Measurements from ENCODE around the gene TYW1B.
"Not testable (repeated sequence)": the region's sequence is repeated elsewhere in the genome, so short reads cannot be mapped to it uniquely, and the experiment has no call there.

Gene TYW1B, protein sequence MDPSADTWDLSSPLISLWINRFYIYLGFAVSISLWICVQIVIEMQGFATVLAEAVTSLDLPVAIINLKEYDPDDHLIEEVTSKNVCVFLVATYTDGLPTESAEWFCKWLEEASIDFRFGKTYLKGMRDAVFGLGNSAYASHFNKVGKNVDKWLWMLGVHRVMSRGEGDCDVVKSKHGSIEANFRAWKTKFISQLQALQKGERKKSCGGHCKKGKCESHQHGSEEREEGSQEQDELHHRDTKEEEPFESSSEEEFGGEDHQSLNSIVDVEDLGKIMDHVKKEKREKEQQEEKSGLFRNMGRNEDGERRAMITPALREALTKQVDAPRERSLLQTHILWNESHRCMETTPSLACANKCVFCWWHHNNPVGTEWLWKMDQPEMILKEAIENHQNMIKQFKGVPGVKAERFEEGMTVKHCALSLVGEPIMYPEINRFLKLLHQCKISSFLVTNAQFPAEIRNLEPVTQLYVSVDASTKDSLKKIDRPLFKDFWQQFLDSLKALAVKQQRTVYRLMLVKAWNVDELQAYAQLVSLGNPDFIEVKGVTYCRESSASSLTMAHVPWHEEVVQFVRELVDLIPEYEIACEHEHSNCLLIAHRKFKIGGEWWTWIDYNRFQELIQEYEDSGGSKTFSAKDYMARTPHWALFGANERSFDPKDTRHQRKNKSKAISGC
- long read RNA-seq, transcript TYW1B-203 (14 exons, 3,113 nt): major isoform, 19 of 28 reads
- long read RNA-seq, partial matches to known transcripts: 3 of 28 reads
- long read RNA-seq, other reads (novel, unspliced or antisense): 6 of 28 reads

DNA sequence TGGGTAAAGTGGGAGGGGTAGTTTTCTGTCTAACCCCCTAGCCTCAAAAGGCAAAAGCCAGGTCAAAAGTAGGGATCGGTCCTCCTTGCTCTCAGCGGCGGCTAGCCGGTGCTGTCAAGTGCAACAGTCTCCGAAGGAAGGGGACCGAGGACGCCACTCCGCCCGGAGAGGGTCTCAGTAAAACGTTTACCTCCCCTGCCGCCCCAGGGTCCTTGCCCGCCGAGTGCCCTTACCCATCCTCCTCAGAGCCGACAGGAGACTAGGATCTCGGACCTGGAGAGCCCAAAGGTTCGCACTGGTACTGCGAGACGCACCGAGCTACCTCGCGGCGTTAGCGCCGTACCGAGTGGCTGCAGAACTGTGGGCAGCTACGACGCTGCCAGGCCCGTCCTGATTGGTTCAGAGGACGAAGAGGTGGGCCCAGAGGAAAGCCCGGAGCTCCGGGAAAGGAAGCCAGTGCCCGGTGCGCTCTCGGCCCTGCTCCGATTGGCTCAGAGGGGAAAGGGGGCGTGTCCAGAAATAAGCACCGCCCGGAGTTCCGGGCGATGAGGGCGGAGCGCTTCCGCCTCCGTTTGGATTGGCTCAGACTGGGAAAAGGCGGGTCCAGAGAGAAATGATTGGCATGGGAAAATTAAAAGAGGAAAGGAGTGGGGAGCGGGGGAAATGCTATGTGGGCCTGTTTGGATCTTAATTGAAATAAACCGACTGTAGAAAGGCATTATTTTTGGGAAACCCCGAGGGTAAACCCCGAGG, at the start of gene TYW1B:
Gene TYW1B, minus strand, starts transcription at position 362 of the 753 bp plus-strand sequence. Its CDS starts 125 bp downstream, at position 237.
- H3K27ac ChIP-seq (replicated peaks): peak within 1 kb of the TSS; percentile 80
- H3K4me3 ChIP-seq (replicated peaks; ENCODE audit: insufficient read depth, low read length): peak within 1 kb of the TSS; percentile 75
- DNase-seq (ENCODE audit: low read depth in 1 of 2, low spot score in 1 of 2): peak; percentile 90 to 99
- peak; percentile 73; the same call in 1 of the 2 replicates for TF ChIP-seq POLR2AphosphoS5 (IDR thresholded peaks at IDR 0.05; ENCODE audit: low read depth)
- TF ChIP-seq, protein P1, sequence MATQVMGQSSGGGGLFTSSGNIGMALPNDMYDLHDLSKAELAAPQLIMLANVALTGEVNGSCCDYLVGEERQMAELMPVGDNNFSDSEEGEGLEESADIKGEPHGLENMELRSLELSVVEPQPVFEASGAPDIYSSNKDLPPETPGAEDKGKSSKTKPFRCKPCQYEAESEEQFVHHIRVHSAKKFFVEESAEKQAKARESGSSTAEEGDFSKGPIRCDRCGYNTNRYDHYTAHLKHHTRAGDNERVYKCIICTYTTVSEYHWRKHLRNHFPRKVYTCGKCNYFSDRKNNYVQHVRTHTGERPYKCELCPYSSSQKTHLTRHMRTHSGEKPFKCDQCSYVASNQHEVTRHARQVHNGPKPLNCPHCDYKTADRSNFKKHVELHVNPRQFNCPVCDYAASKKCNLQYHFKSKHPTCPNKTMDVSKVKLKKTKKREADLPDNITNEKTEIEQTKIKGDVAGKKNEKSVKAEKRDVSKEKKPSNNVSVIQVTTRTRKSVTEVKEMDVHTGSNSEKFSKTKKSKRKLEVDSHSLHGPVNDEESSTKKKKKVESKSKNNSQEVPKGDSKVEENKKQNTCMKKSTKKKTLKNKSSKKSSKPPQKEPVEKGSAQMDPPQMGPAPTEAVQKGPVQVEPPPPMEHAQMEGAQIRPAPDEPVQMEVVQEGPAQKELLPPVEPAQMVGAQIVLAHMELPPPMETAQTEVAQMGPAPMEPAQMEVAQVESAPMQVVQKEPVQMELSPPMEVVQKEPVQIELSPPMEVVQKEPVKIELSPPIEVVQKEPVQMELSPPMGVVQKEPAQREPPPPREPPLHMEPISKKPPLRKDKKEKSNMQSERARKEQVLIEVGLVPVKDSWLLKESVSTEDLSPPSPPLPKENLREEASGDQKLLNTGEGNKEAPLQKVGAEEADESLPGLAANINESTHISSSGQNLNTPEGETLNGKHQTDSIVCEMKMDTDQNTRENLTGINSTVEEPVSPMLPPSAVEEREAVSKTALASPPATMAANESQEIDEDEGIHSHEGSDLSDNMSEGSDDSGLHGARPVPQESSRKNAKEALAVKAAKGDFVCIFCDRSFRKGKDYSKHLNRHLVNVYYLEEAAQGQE (IDR thresholded peaks at IDR 0.05; ENCODE audit: insufficient replicate concordance, low read depth): peak; percentile 25
- peak; percentile 80 for TF ChIP-seq GABPA (IDR thresholded peaks at IDR 0.05; ENCODE audit: low read depth)
- TF ChIP-seq SPI1 (IDR thresholded peaks at IDR 0.05; ENCODE audit: borderline replicate concordance, low read depth): peak; percentile 46; the same call in 1 of the 2 replicates
- not testable (repeated sequence) for H3K27me3 ChIP-seq (ENCODE audit: insufficient read depth, poor library complexity, severe bottlenecking)

DNA sequence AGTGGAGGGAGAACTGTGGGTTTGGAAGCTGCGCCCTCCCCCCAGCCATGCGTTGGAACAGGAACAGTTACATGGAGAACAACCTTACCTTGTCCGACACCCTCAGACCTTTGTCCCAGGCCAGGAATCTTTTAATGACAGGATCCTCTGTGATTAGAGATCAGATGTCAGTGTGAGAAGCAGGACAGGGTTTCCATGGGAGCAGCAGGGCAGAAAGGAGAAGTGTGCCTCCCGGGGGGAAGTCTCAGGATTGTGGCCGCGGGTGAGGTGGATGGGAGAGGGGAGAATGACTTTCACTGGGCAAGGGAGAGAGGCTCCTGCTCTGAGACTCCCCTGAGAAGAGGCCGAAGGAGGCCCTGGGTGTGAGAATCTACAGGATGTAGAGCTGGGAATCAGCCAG, 39.6 kb upstream of the TYW1B start:
- peak in 1 of 2 experiments; percentile 19 for DNase-seq (ENCODE audit: low read depth in 1 of 2, low spot score in 1 of 2)
- H3K4me3 ChIP-seq (replicated peaks; ENCODE audit: insufficient read depth, low read length); H3K27ac ChIP-seq (replicated peaks); H3K27me3 ChIP-seq (ENCODE audit: insufficient read depth, poor library complexity, severe bottlenecking): not testable (repeated sequence)
- TF ChIP-seq SPI1 (IDR thresholded peaks at IDR 0.05; ENCODE audit: borderline replicate concordance, low read depth): peak; percentile 67; the same call in 1 of the 2 replicates

DNA sequence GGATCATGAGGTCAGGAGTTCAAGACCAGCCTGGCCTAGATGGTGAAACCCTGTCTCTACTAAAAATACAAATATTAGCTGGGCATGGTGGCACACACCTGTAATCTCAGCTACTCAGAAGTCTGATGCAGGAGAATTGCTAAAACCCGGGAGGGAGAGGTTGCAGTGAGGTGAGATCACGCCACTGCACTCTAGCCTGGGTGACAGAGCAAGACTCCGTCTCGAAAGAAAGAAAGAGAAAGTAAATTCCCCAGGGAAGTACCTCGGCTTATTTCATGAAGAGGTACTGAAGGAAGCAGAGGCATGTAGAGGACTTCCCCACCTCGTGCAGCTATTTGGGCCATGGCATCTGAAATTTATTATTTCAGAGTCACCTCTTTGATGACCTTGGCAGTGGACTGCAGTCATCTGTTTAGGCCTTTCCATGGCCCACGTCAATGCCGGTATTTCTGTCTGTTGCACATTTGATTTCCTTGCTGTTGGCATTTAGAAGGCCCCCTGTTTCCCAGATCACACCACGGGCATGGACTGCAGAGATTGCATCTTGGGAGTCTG, 30.9 kb upstream of the TYW1B start:
- not testable (repeated sequence) for H3K27ac ChIP-seq (replicated peaks); H3K4me3 ChIP-seq (replicated peaks; ENCODE audit: insufficient read depth, low read length); H3K27me3 ChIP-seq (ENCODE audit: insufficient read depth, poor library complexity, severe bottlenecking); DNase-seq (ENCODE audit: low read depth in 1 of 2, low spot score in 1 of 2)

DNA sequence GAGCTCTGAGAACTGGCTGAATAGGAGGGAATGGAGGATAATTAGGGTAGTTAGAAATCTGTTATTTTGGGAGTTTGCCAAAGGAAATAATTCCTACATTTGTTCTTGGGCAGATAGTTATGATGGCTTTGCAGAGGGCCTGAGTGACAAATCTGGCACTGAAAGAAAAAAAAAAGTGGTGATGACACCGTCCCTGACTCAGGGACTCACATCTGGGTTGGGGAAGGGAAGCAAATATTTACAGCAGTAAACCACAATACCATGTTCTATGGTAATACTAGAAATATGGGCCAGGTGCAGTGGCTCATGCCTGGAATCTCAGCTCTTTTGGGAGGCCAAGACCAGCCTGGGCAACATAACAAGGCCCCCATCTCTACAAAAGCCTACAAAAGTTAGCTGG, 29.9 kb upstream of the TYW1B start:
- not testable (repeated sequence) for H3K4me3 ChIP-seq (replicated peaks; ENCODE audit: insufficient read depth, low read length); H3K27me3 ChIP-seq (ENCODE audit: insufficient read depth, poor library complexity, severe bottlenecking); H3K27ac ChIP-seq (replicated peaks); DNase-seq (ENCODE audit: low read depth in 1 of 2, low spot score in 1 of 2)

DNA sequence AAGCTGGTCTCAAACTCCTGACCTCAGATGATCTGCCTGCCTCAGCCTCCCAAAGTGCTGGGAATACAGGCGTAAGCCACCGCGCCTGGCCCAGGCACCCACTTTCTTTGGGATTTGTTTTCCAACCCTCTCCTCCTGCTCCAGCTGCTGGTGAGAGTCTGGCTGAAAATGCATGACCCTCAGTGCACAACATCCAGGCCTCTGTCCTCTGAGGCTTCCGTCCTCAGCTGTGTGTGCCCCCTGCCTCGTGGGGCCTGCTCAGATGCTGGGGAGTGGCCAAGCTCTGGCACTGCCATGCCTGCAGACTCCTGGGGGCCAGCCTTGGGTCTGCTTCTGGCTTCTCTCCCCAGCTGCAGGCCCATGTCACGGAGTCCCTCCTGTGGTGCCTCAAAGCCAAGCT, 27.3 kb upstream of the TYW1B start:
- DNase-seq (ENCODE audit: low read depth in 1 of 2, low spot score in 1 of 2); H3K4me3 ChIP-seq (replicated peaks; ENCODE audit: insufficient read depth, low read length); H3K27me3 ChIP-seq (ENCODE audit: insufficient read depth, poor library complexity, severe bottlenecking); H3K27ac ChIP-seq (replicated peaks): not testable (repeated sequence)

- DNase-seq (ENCODE audit: low read depth in 1 of 2, low spot score in 1 of 2); H3K4me3 ChIP-seq (replicated peaks; ENCODE audit: insufficient read depth, low read length); H3K27me3 ChIP-seq (ENCODE audit: insufficient read depth, poor library complexity, severe bottlenecking); H3K27ac ChIP-seq (replicated peaks): not testable (repeated sequence)
Observed at GRCh38 chr7:72852937-72853336, 24.9 kb upstream of the TYW1B start.

- DNase-seq (ENCODE audit: low read depth in 1 of 2, low spot score in 1 of 2); H3K27ac ChIP-seq (replicated peaks); H3K4me3 ChIP-seq (replicated peaks; ENCODE audit: insufficient read depth, low read length): not testable (repeated sequence)
Observed at GRCh38 chr7:72850746-72851145, 22.7 kb upstream of the TYW1B start.

GRCh38 chr7:72844146-72844545, 16.1 kb upstream of the TYW1B start:
- H3K4me3 ChIP-seq (replicated peaks; ENCODE audit: insufficient read depth, low read length); H3K27ac ChIP-seq (replicated peaks); DNase-seq (ENCODE audit: low read depth in 1 of 2, low spot score in 1 of 2); H3K27me3 ChIP-seq (ENCODE audit: insufficient read depth, poor library complexity, severe bottlenecking): not testable (repeated sequence)

More at GRCh38 chr7:72850746-72851145, 22.7 kb upstream of the TYW1B start:
- not testable (repeated sequence) for H3K27me3 ChIP-seq (ENCODE audit: insufficient read depth, poor library complexity, severe bottlenecking)

GRCh38 chr7:72843166-72843565, 15.2 kb upstream of the TYW1B start:
- not testable (repeated sequence) for H3K4me3 ChIP-seq (replicated peaks; ENCODE audit: insufficient read depth, low read length); DNase-seq (ENCODE audit: low read depth in 1 of 2, low spot score in 1 of 2); H3K27ac ChIP-seq (replicated peaks); H3K27me3 ChIP-seq (ENCODE audit: insufficient read depth, poor library complexity, severe bottlenecking)

DNA sequence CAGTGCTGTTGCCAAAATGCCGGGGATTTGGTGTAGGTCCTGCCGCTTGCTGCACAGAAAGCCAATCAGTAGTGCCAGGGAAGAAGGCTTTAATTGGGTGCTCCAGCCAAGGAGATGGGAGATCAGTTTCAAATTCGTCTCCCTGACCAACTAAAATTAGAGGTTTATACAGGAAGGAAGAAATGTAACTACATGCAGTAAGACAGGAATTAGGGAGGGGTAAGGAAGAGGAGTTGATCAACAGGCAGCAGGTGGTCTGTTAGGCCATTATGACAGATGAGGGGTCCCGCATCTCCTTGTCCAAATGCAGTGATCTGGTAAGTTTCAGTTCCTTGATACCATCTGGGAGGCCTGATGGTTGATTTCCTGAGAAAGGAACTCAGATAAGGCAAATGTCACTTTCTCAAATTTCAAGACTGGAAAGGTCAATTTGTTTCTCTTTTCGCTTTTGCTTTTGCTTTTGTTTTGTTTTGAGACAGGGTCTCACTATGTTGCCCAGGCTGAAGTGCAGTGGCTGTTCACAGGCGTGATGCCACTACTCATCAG, 13.0 kb upstream of the TYW1B start:
- H3K27me3 ChIP-seq (ENCODE audit: insufficient read depth, poor library complexity, severe bottlenecking); H3K4me3 ChIP-seq (replicated peaks; ENCODE audit: insufficient read depth, low read length); H3K27ac ChIP-seq (replicated peaks); DNase-seq (ENCODE audit: low read depth in 1 of 2, low spot score in 1 of 2): not testable (repeated sequence)

- not testable (repeated sequence) for H3K27me3 ChIP-seq (ENCODE audit: insufficient read depth, poor library complexity, severe bottlenecking); H3K4me3 ChIP-seq (replicated peaks; ENCODE audit: insufficient read depth, low read length); DNase-seq (ENCODE audit: low read depth in 1 of 2, low spot score in 1 of 2); H3K27ac ChIP-seq (replicated peaks)
Observed at GRCh38 chr7:72838315-72838714, 10.3 kb upstream of the TYW1B start.

Measured in HL-60 (cell line).